NCI-H1436 treated with DMSO at 0.1 percent for 48 hours (cell line): ENCODE data around the gene ARHGEF6.
"Not testable (repeated sequence)": the region's sequence is repeated elsewhere in the genome, so short reads cannot be mapped to it uniquely, and the experiment has no call there.

ENCODE experiments used
- DNase-seq: peaks from one replicate; lab custom pipeline; 2025; lab: John Stamatoyannopoulos, UW

Gene ARHGEF6

DNA sequence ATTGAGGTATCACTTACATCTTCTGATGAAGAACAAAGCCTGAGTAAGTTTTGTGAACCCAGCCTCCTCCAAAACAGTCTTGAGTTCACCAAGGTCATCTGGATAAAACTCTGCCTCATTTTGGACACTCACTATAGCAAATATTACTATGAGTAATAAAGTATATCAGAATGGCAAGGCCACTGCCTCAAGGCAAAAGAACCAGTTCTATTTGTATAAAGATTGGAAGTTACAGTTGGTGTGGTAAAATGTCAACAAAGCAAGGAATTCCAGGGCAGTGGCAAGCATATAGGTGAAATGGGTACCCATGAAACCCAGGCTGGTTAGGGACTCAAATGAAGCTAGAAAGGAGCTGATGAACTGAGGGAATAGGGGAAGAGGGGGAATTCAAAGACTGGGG, 2.4 kb upstream of the ARHGEF6 start:
- DNase-seq = no peak

GRCh38 chrX:136781180-136781797, 557 bp upstream of the ARHGEF6 start:
- no peak for DNase-seq

DNA sequence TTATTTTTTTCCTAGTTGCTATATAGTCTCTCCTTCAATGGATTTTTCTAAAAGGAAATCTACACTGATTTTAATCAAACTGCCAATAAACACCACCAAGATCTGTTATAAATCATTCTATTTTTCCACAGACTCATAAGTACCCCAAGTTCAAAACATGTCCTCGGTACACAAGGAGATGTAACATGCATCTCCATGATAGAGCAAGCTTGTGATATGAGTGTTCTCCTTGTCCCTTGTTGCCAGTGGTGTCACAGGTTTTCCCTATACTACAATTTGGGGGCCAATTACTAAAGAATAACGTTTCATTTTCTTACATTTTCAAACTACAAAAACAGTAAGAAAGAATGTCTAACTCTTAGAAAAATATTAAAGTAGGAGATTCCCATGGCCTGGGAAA, 491 bp downstream of the ARHGEF6 start:
- no peak for DNase-seq

DNA sequence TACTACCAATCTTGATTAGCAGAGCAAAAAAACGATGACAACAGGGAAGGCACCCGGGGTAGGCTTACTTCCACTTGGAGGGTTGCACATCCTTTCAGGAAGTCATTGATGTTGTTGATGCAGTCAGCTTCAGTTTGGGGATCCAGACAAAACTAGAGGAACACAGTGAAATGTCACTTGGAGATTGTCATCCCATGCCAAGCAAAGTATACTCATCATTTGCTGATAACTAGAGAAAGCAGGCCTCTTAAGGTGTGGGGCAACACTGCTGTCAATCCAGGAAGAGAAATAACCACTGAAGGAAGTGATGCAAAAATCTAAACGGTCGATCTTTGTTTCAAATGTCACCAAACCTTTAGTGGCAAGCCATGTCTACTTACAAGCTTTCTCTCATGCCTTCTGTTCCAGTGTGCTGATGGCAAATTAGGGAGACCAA, 1.4 kb downstream of the ARHGEF6 start:
- no peak for DNase-seq

GRCh38 chrX:136778916-136779315, 1.8 kb downstream of the ARHGEF6 start:
- no peak for DNase-seq

- no peak for DNase-seq
Measured at GRCh38 chrX:136778020-136778419, 2.7 kb downstream of the ARHGEF6 start.

GRCh38 chrX:136773648-136774047, 7.1 kb downstream of the ARHGEF6 start:
- DNase-seq = no peak

DNA sequence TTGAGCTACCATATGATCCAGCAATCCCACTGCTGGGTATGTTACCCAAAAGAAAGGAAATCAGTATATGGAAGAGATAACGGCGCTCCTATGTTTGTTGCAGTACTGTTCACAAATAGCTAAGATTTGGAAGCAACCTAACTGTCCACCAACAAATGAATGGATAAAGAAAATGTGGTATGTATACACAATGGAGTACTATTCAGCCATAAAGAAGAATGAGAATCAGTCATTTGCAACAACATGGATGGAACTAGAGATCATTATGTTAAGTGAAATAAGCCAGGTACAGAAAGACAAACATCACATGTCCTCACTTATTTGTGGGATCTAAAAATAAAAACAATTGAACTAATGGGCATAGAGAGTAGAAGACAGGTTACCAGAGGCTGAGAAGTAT, 8.9 kb downstream of the ARHGEF6 start:
- not testable (repeated sequence) for DNase-seq

- no peak for DNase-seq
Measured at GRCh38 chrX:136768469-136769084, 12.2 kb downstream of the ARHGEF6 start.

DNA sequence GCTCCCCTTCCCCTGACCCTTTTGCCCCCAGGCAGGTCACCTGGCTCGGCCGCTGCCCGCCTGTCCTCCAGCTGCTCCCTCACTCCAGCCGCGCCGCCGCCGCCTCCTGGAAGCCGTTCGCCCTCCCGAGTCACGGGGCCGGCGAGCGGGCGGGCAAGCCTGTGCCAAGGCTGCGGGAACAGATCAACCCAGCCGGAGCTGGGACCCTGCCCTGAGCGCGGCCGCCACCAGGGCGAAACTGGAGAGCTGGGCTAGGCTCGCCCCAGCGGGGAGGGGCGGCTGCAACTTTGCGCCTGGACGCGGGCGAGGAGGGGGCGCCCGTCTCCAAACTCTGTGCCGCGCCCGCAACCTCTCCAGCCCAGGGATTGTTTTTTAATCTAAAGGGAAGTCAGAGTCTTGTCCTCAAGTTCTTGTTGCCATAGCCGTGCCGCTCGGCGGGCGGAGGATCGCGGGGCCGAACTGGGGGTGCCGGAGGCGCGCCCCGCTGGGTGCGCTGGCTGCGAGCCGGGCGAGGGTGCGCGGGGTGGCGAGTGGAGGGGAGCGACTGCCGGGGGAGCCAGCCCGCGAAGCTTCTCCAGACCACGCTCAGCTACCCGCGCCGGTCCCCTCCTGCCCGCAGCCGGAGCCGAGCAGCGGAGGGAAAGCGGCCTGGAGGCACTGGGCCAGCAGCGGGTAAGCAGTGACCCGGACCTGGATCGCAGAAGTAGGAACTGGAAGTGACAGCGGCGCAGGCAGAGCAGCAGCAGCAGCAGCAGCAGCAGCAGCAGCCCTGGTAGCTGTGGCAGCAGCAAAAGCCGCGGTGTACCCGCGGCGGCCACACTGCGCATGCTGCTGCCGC, 13.4 kb downstream of the ARHGEF6 start:
- peak; percentile 19 for DNase-seq

GRCh38 chrX:136766785-136767103, 14.0 kb downstream of the ARHGEF6 start:
- DNase-seq = no peak

DNA sequence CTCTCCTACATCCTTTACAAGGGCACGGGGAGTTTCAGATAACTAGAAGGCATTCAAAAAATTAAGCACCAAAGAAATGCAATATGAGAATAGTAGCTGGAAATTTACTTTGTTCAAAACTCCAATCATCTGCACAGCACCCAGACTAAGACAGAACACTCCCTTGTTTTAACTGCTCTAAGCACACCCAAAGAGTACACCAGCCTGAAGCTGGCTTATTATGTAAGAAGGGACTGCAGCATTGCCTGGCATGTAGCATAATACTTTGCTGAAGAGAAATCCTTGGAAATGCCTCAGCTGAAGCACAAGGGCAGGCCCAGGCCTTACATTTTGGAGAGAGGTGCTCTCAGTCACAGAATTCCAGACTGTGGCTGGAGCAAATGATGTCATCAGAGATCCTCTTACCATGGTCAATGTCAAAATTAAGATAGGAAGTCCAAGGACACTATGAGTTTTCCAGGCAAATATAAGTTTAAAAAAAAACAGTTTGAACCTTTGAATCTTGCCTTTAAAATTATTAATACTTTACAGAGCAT, 14.8 kb downstream of the ARHGEF6 start:
- DNase-seq = no peak

DNA sequence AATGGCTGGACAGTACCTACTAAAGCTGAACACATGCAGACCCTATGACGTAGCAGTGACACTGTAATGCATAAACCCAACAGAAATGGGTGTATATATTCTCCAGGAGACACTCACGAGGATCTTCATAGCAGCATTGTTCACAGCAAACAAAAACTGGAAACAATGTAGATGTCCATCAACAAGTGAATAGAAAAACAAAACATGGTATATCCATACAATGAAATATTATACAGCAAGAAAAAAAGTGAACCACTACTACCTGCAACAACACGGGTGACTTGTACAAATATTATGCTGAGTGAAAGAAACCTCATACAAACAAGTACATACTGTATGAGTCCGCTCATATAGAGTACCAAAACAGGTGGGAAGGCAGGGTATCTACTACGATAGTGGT, 16.5 kb downstream of the ARHGEF6 start:
- DNase-seq = no peak

- no peak for DNase-seq
Measured at GRCh38 chrX:136762820-136763452, 17.8 kb downstream of the ARHGEF6 start.

- no peak for DNase-seq
Measured at GRCh38 chrX:136761421-136761820, 19.3 kb downstream of the ARHGEF6 start.

DNA sequence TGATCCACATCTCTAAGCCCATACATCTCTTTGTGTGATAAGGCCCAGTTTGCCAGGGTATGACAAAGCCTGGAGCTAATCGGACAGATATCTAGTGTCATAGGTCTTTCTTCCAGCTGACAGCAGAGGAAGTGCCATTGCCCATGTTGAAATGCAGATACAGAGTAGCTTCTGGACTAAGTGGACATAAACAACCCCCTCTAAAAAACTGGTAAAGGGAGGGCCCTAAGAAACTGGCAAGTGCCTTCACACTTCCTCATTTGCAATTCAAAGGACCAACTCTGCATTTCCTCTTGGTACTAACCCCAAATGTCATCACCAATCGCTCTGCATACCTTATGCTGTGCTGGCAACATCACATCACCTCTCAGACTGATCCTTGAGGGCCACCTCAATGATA, 20.8 kb downstream of the ARHGEF6 start:
- DNase-seq = no peak

DNA sequence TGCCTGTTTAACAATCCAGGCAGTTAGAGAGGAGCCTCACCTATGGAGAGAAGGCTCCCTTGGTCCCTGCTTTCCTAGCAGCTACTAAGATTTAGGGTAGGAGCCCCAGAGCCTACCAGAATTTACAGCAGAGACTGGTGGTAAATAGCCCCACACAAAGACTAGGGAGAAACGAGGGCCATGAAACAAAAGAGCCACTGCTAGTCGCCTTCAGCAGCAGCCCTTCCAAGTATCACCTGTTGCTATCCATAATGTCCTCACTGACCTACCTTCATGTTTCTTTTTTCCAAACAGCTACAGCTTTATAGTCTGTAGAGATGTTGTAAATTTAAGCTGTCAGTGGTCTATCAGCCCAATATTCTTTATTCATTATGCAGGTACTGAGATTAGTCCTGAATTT, 25.3 kb downstream of the ARHGEF6 start:
- no peak for DNase-seq

DNA sequence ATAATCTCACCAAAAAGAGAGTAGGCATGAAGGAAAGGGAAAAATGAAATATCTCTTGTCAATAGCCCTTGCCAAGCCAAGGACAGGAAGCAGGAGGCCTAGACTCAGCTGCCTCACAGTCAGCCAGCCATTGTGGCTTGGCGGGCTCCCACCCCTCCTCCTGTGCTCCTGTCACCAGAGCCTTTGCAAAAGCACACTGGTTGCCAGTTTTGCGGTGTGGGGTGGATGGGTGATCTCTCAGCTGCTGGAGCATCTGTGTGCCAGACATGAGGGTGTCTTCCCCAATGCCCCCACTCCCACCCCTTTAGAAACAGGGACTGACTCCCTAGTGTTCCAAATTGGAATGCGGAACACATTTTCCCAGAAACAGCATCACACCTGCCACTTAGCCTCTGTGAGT, 26.1 kb downstream of the ARHGEF6 start:
- DNase-seq = no peak

- no peak for DNase-seq
Measured at GRCh38 chrX:136752796-136753195, 27.9 kb downstream of the ARHGEF6 start.

- no peak for DNase-seq
Measured at GRCh38 chrX:136752346-136752745, 28.4 kb downstream of the ARHGEF6 start.

- no peak for DNase-seq
Measured at GRCh38 chrX:136750364-136750763, 30.4 kb downstream of the ARHGEF6 start.
